Skeletal muscle tissue (tissue), 5 donors: ENCODE data around the gene FBXL19. TPM values are rescaled to one million over a fixed set of nuclear protein-coding genes. Genes with fewer than 3 reads are reported as not detected.

ENCODE experiments used
- H3K27ac ChIP-seq: one replicate; pipeline ENCODE4 v1.7.0; 2013; ENCODE audit warnings: mild to moderate bottlenecking, low read depth, low read length, inconsistent platforms
- H3K27me3 ChIP-seq, 3 donors: one replicate each; pipeline ENCODE4 v1.7.0; 2013; ENCODE audit warnings: low read length in 3 of 3; ENCODE audit not compliant: control insufficient read depth in 3 of 3, insufficient read depth in 3 of 3
- H3K36me3 ChIP-seq, 3 donors: one replicate each; pipeline ENCODE4 v1.7.0; 2013; ENCODE audit warnings: low read length in 3 of 3; ENCODE audit not compliant: control insufficient read depth in 3 of 3, insufficient read depth in 3 of 3
- H3K4me1 ChIP-seq, 3 donors: one replicate each; pipeline ENCODE4 v1.7.0; 2013; ENCODE audit warnings: low read length in 3 of 3, mild to moderate bottlenecking in 3 of 3; ENCODE audit not compliant: control insufficient read depth in 3 of 3, insufficient read depth in 3 of 3
- H3K4me3 ChIP-seq, 3 donors: one replicate each; pipeline ENCODE4 v1.7.0; 2013; ENCODE audit warnings: low read length in 3 of 3
- H3K9ac ChIP-seq, 3 donors: one replicate each; pipeline ENCODE4 v1.7.0; 2013; ENCODE audit warnings: low read length in 3 of 3, mild to moderate bottlenecking in 3 of 3, moderate library complexity in 2 of 3, low read depth in 1 of 3
- H3K9me3 ChIP-seq, 3 donors: one replicate each; pipeline ENCODE4 v1.7.0; 2013; ENCODE audit warnings: low read length in 3 of 3; ENCODE audit not compliant: control insufficient read depth in 3 of 3
- small RNA-seq: library from RNA; depleted of rRNA; stranded (forward); fragments of <200 nt; gene quantifications from one replicate; pipeline ENCODE3, GENCODE V24; 2014
- total RNA-seq: library from RNA; depleted of rRNA; stranded (reverse); fragments of >200 nt; gene quantifications from one replicate; pipeline ENCODE4 v1.2.3, GENCODE V29; 2014
- donor health status: Osteomylitis.

FBXL19 gene
- total RNA-seq, 1 donor from 2014 or later = 5.2 TPM

DNA sequence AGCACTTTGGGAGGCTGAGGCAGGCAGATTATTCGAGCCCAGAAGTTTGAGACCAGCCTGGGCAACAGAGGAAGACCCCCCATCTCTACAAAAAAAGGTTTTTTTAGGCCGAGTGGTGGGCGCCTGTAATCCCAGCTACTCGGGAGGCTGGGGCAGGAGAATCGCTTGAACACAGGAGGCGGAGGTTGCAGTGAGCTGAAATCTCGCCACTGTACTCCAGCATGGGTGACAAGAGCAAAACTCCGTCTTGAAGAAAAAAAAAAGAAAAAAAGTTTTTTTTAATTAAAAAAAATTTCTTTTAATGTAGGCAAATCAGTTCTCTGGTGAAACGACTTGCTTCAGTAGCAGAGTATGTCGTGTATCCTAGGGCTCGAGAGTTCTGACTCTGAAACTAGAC, 72.6 kb downstream of the FBXL19 start:
- Histone ChIP-seq H3K27me3 (peaks cover 0 to 2% (median 0%) of the 10 kb centered on the region in 3 donors), H3K9me3 (no peaks in the 10 kb centered on the region), H3K27ac (peak overlapping the region; percentile 74), H3K9ac (peak overlapping the region; percentile 43 to 76 (median 43)), H3K36me3 (no peaks in the 10 kb centered on the region), H3K4me1 (peaks cover 4 to 10% (median 7%) of the 10 kb centered on the region in 3 donors), H3K4me3 (peak overlapping the region in 1 of 3 donors; percentile 77)

- H3K9ac ChIP-seq = peak overlapping the region; percentile 43 to 76 (median 47)
Observed at GRCh38 chr16:30996324-30996984, 73.1 kb downstream of the FBXL19 start.

GRCh38 chr16:30996985-30997724, 73.8 kb downstream of the FBXL19 start:
- peaks cover 4 to 13% (median 7%) of the 10 kb centered on the region in 3 donors for H3K4me1 ChIP-seq
- peak overlapping the region; percentile 47 to 76 (median 65) for H3K9ac ChIP-seq
- H3K27me3 ChIP-seq = peaks cover 0 to 5% (median 4%) of the 10 kb centered on the region in 3 donors
- H3K27ac ChIP-seq = peak overlapping the region; percentile 74
- H3K36me3 ChIP-seq = no peaks in the 10 kb centered on the region
- H3K4me3 ChIP-seq = peak overlapping the region; percentile 55 to 85 (median 77)
- H3K9me3 ChIP-seq = no peaks in the 10 kb centered on the region

More at GRCh38 chr16:30996324-30996984, 73.1 kb downstream of the FBXL19 start:
- no peaks in the 10 kb centered on the region for H3K36me3 ChIP-seq
- H3K4me1 ChIP-seq = peaks cover 4 to 10% (median 7%) of the 10 kb centered on the region in 3 donors
- peak overlapping the region; percentile 74 for H3K27ac ChIP-seq
- peaks cover 0 to 2% (median 0%) of the 10 kb centered on the region in 3 donors for H3K27me3 ChIP-seq
- H3K4me3 ChIP-seq = peak overlapping the region; percentile 55 to 85 (median 77)
- no peaks in the 10 kb centered on the region for H3K9me3 ChIP-seq

DNA sequence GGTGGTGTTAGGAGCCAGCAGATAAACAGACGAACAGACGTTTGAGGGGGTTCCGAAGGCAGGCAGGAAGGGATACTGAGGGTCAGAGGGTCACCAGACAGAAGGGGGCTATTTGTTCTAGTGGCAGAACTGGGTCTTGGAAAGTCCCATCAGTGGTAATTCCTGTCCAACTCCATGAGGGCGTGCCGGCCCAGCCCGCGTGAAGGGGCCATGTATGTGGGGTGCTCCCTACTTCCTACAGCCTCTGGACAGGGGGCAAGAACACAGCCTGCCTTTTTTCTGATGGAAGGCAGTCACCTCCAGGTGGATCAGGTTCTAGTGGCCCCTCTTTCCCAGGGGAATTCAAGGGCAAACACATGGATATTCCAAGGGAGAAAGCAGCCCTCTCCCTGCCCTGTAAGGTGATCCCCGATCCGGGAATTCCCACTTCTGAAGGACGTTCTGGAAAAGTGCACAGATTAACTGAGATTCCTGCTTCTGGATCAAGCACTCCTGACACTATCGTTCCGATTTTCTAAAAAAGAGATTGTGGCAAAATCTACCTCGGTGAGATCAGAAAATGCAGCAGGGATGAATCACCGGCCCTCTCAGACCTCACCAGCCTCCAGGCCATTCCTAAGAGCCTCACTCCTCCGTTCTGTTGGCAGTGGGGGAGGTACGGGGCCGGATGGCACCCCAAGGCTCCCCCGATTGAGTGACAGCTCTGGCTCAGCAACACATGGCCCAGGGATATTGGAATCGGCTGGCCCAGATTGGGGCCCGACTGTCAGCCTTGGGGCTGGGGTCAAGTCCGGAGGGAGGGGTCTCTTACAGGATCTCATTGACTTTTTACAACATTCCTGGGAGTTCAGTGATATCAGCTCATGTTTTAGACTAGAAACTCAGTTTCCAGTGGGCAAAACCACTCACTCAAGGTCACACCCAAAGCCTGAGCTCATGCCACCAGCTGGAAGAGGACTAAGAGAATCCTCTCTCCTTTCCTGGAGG, 74.6 kb downstream of the FBXL19 start:
- peaks cover 2 to 12% (median 8%) of the 10 kb centered on the region in 3 donors for H3K27me3 ChIP-seq
- H3K36me3 ChIP-seq = no peaks in the 10 kb centered on the region
- H3K27ac ChIP-seq = peak overlapping the region; percentile 47
- peak overlapping the region; percentile 55 to 74 (median 68) for H3K4me3 ChIP-seq
- H3K9ac ChIP-seq = peak overlapping the region; percentile 30 to 76 (median 65)
- peaks cover 4 to 16% (median 9%) of the 10 kb centered on the region in 3 donors for H3K4me1 ChIP-seq
- no peaks in the 10 kb centered on the region for H3K9me3 ChIP-seq

Small RNAs within 50 kb of the gene (small RNA-seq; reads per million reads assigned to genes)
- gene AC135048.1 (not detected), gene MIR4519 (not detected), gene MIR762 (not detected)

Other genes starting within 250 kb of the FBXL19 start
- gene SRCAP, start 224.4 kb upstream of the FBXL19 start, total RNA-seq = 17.2 TPM
- gene PHKG2, start 175.1 kb upstream of the FBXL19 start, total RNA-seq = 3.7 TPM
- gene CFAP119, start 161.5 kb upstream of the FBXL19 start, total RNA-seq = 1.6 TPM
- gene RNF40, start 161.2 kb upstream of the FBXL19 start, total RNA-seq = 50.6 TPM
- 5.7 TPM for gene ZNF629, start 136.4 kb upstream of the FBXL19 start, total RNA-seq
- gene BCL7C, start 29.5 kb upstream of the FBXL19 start, total RNA-seq = 29.7 TPM
- gene CTF1, start 27.0 kb upstream of the FBXL19 start, total RNA-seq = 0.52 TPM
- 9.4 TPM for gene ORAI3, start 25.5 kb downstream of the FBXL19 start, total RNA-seq
- 3.7 TPM for gene SETD1A, start 34.2 kb downstream of the FBXL19 start, total RNA-seq
- gene HSD3B7, start 61.6 kb downstream of the FBXL19 start, total RNA-seq = 12.5 TPM
- gene STX1B, start 87.1 kb downstream of the FBXL19 start, total RNA-seq = not detected
- 19.3 TPM for gene STX4, start 110.0 kb downstream of the FBXL19 start, total RNA-seq
- gene ZNF668, start 150.7 kb downstream of the FBXL19 start, total RNA-seq = 5.7 TPM
- gene ZNF646, start 150.8 kb downstream of the FBXL19 start, total RNA-seq = 9.4 TPM
- gene PRSS53, start 165.4 kb downstream of the FBXL19 start, total RNA-seq = 2.6 TPM
- 34.4 TPM for gene VKORC1, start 171.2 kb downstream of the FBXL19 start, total RNA-seq
- 8.9 TPM for gene BCKDK, start 184.8 kb downstream of the FBXL19 start, total RNA-seq
- 43.3 TPM for gene KAT8, start 194.1 kb downstream of the FBXL19 start, total RNA-seq
- not detected for gene PRSS8, start 212.2 kb downstream of the FBXL19 start, total RNA-seq
- 0.52 TPM for gene PRSS36, start 226.5 kb downstream of the FBXL19 start, total RNA-seq